SU-DHL-6 (cell line): Measurements from ENCODE around the gene SIGLEC8.

Source experiments
- CTCF ChIP-seq: fragments of 200-600 bp; sonication (generic); IDR thresholded peaks from one replicate; pipeline ENCODE4 v1.5.1; 2017; ENCODE audit warnings: antibody characterized with exemption, mild to moderate bottlenecking, low read length, moderate library complexity; ENCODE audit not compliant: insufficient read depth, poor library complexity, severe bottlenecking
- EZH2phosphoT487 ChIP-seq: fragments of 200-600 bp; sonication (generic), shearing (Covaris generic); conservative IDR thresholded peaks from 2 replicates; pipeline ENCODE4 v1.6.1; 2018; ENCODE audit warnings: mild to moderate bottlenecking, antibody characterized with exemption, low read length, moderate library complexity, mixed read lengths

- TF ChIP-seq CTCF (no peak), EZH2phosphoT487 (no peak)
Observed at GRCh38 chr19:51417107-51417809, 41.0 kb downstream of the SIGLEC8 start, which contains the start of gene SIGLEC10.
